Sciatic nerve (tissue), 2 donors: ENCODE measurements around the gene HGS. TPM values are rescaled to one million over a fixed set of nuclear protein-coding genes. Genes with fewer than 3 reads are reported as not detected.
A peak's percentile ranks its signal among the peaks of the same experiment; 100 is the strongest.

Experiments
- ATAC-seq: fragments of 200-7000 bp; cut with Tn5 transposase; one replicate; pipeline ENCODE4 v1.9.1; 2020; ENCODE audit warnings: mild to moderate bottlenecking, moderate library complexity
- DNase-seq: peaks from one replicate; pipeline ENCODE4 v3.0.0-alpha.2; 2020; ENCODE audit warnings: low spot score
- intact Hi-C: fragments of 100-400 bp; cut with DNase I; formaldehyde crosslinking; loops from one replicate; pipeline ENCODE4 v1.14.2; 2022
- total RNA-seq: library from RNA; stranded (reverse); fragmentation: NEBNext Ultra II Directional; extraction: Animal tissue kit (Norgen Biotek cat#: 25700); gene quantifications from one replicate; pipeline ENCODE4 v1.2.1, GENCODE V29; 2021
- donor health status: DM: no; HTN: no; CAD: no.
- donor health status: DM: no; HTN: no; CAD: no.

Gene HGS
- total RNA-seq, 1 donor from 2014 or later, result 79.8 TPM

- DNase-seq (no peak), ATAC-seq (no peak)
- intact Hi-C loops, result no loop called here
Observed at GRCh38 chr17:81700353-81701287, 16.8 kb downstream of the HGS start.

- intact Hi-C loops, result no loop called here
- ATAC-seq (no peak), DNase-seq (no peak)
Observed at GRCh38 chr17:81701288-81702071, 17.7 kb downstream of the HGS start.

GRCh38 chr17:81702934-81703746 is 19.3 kb downstream of the HGS start, which contains the start of gene MRPL12:
Gene MRPL12, plus strand, starts transcription at chr17:81703367. Its CDS starts 135 bp downstream, at chr17:81703502.
- ATAC-seq (peak; percentile 96), DNase-seq (peak; percentile 96)
- intact Hi-C loops, result no loop called here

- intact Hi-C loops, result no loop called here
- ATAC-seq, result no peak
- DNase-seq, result no peak
Observed at GRCh38 chr17:81703747-81704654, 20.2 kb downstream of the HGS start.

GRCh38 chr17:81705518-81706231 is 21.9 kb downstream of the HGS start:
- intact Hi-C loops, result no loop called here
- DNase-seq (no peak), ATAC-seq (no peak)

- DNase-seq (no peak), ATAC-seq (no peak)
- intact Hi-C loops, result no loop called here
Observed at GRCh38 chr17:81706232-81706611, 22.4 kb downstream of the HGS start.

- intact Hi-C loops, result no loop called here
- DNase-seq, result no peak
- no peak for ATAC-seq
Observed at GRCh38 chr17:81706757-81707624, 23.2 kb downstream of the HGS start.

GRCh38 chr17:81707725-81708646 is 24.2 kb downstream of the HGS start:
- DNase-seq, result no peak
- ATAC-seq, result no peak
- intact Hi-C loops, result no loop called here

- ATAC-seq (no peak), DNase-seq (no peak)
- intact Hi-C loops, result no loop called here
Observed at GRCh38 chr17:81708739-81709185, 25.0 kb downstream of the HGS start.

- ATAC-seq (peak; percentile 16), DNase-seq (no peak)
- intact Hi-C loops, result no loop called here
Observed at GRCh38 chr17:81710514-81711308, 26.9 kb downstream of the HGS start.

- DNase-seq, result peak; percentile 78
- ATAC-seq, result peak; percentile 63
- intact Hi-C loops, result no loop called here
Observed at GRCh38 chr17:81711814-81712467, 28.1 kb downstream of the HGS start, which contains the start of gene SLC25A10. Gene SLC25A10, plus strand, starts transcription at chr17:81712284. Its CDS starts 143 bp downstream, at chr17:81712427.

- DNase-seq (no peak), ATAC-seq (peak; percentile 14)
- intact Hi-C loops, result no loop called here
Observed at GRCh38 chr17:81712468-81713003, 28.7 kb downstream of the HGS start.

- ATAC-seq (peak; percentile 53), DNase-seq (no peak)
- intact Hi-C loops, result no loop called here
Observed at GRCh38 chr17:81713004-81713555, 29.3 kb downstream of the HGS start.
